ENCODE data around the gene ZBTB32.

The ZBTB32 gene

DNA sequence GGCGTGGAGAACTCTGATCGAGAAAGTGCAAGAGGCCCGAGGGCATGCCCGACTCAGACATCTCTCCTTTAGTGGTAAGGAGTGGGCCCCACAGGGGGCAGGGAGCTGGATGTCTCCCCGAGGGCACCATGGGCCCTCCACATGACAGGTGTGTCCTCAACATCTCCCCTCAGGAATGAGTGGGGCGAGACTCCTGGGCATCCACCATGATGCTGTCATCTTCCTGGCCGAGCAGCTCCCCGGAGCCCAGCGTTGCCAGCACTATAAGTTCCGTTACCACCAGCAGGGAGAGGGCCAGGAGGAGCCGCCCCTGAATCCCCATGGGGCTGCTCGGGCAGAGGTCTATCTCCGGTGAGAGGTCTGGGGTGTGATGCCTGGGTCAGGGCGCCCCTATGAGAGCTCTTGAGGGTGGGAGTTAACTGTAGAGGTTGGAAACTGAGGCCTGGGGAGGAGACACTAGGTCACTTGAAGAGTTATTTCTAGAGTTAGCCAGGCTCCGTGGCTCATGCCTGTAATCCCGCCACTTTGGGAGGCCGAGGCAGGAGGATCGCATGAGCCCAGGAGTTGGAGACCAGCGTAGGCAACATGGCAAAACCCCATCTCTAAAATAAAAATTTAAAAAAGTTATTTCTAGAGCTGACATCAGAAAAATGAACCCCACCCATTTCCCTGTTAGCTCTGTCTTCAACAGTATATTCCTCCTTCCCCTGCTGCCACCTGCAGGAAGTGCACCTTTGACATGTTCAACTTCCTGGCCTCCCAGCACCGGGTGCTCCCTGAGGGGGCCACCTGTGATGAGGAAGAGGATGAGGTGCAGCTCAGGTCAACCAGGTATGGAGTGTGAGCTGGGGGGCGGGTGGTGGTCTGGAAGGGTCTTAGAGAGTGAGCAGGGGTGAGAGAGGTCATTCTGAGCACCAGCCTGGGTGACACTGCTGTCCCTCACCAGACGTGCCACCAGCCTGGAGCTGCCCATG, 32.8 kb downstream of the ZBTB32 start:
- in situ Hi-C loops (cut with MboI; ENCODE audit: low sequenced_read_pairs), result no loop called here

DNA sequence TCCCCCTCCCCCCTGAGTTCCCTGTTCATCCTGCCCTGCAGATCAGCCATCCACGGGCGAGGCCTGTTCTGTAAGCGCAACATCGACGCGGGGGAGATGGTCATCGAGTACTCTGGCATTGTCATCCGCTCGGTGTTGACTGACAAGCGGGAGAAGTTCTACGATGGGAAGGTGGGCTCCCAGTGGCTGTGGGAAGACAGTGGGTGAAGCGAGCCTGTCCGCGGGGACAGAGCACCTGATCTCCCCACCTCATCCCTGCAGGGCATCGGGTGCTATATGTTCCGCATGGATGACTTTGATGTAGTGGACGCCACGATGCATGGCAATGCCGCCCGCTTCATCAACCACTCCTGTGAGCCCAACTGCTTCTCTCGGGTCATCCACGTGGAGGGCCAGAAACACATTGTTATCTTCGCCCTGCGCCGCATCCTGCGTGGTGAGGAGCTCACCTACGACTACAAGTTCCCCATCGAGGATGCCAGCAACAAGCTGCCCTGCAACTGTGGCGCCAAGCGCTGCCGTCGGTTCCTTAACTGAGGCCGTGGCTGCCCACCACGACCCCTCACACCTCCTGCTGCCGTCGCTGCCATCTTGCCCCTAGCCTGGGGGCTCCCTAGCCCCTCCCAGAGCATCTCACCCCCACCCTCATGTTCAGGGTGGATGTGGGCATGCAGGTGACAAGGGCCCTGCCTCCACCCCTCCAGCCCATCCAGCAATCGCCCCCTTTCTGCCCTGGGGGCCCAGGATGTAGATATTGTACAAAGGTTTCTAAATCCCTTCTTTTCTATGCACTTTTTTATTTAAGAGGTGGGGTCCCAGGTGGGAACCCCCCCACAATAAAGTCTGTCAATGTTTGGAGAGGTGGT, 33.9 kb downstream of the ZBTB32 start:
- in situ Hi-C loops (cut with MboI; ENCODE audit: low sequenced_read_pairs), result no loop called here

DNA sequence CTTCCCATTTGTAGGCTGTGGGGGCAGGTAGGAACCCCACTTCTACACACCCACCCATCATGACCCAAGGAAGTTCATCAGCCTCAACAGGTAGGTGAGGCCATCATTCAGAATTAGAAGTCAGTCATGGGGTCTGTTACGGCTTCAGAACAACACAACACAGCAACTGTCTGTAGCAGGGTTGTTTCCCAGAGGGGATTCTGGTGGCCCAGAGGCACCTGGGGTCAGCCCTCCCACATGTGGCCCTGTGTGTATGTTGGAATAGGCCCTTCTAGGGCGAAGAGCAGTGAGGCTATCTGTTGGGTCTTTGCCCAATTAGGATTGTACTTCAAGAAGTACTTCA, 34.5 kb downstream of the ZBTB32 start:
- in situ Hi-C loops (cut with MboI; ENCODE audit: low sequenced_read_pairs), result no loop called here

DNA sequence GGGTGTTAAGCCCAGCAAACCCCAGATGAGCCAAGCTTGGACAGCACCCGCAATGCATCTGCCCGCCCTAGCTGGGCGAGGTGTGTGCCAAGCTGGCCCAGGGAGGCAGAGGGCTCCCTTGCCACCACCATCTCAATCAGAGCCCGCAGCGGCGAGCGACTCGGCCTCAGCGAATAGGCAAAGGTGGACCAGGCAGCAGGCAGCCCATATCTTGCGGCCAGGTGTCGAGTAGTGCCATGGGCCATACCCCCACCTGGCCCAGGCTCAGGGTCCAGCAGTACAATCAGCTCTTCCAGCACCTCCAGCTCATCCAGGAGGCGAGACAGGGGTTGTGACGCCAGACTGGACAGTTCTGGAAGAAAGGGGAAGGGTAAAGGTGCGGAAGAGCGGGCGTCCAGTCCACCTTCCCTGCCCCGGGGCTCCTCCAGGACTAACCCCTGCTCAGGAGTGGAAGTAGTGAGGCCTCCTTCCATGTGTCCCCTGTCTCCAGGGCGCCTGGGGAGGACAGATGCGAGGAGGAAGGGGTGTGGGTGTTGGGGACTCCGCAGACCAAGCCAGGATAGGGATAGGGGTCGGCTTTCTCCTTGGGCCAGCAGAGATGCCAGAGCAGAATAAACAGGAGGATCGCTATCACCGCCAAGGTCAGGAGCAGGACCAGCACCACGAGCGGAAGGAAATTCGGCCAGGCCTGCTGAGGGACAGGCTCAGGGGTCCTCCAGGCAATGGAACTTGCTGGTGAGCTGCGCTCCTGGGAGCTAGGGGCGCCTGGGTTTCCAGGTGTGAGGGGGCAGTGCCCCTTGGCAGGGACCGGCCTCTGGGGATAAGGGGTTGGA, 35.1 kb downstream of the ZBTB32 start:
- in situ Hi-C loops (cut with MboI; ENCODE audit: low sequenced_read_pairs), result no loop called here

DNA sequence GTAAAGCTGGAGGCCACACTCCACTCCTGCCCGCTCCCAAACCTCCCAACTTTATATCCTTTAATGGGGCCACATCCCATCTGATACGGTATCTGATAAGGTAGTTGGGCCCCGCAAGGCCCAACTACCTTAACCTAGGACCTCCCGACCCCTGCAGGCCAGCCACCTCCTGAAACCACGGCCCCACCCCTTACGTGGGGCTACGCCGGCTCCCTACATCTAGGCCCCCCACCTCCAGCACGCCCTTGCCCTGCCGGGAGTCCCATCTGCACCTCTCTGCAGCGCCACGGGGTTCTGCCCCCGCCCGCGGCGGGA, 35.7 kb downstream of the ZBTB32 start:
- in situ Hi-C loops (cut with MboI; ENCODE audit: low sequenced_read_pairs), result no loop called here

DNA sequence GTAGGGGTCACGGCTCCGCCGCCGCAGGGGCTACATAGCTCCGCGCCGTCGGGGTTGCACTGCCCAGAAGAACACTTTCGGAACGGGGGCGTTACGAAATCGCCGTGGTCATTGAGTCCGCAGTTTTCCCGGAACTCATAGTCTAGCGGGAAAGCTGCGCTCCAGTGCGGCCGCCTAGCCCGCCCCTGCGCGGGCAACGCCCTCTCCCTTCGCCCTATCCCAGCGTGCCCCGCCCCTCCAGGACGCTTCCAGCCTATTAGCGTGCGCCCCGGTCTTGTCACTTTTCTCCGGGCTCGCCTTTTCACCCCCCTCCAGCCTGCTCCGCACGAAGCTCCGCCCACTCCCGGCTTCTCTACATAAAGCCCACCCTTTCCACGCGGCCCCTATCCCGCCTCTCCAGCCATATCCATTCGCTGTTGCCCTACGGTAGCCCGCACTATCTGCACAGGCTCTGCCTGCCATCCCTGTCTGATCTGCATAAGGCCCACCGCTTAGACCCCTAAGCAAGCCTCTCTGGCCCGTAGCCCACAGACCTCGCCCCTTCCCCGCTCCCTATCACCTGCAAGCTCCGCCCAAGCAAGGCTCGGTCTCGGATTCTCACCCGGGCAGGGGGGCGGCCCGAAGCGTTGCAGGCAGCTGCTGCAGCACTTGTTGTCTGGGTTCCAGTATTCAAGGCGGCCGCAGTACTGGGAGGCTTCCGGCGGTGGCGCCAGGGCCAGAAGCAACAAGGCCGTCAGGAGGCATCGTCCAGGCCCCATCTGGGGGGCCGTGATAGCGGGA, 36.3 kb downstream of the ZBTB32 start:
- in situ Hi-C loops (cut with MboI; ENCODE audit: low sequenced_read_pairs), result no loop called here

DNA sequence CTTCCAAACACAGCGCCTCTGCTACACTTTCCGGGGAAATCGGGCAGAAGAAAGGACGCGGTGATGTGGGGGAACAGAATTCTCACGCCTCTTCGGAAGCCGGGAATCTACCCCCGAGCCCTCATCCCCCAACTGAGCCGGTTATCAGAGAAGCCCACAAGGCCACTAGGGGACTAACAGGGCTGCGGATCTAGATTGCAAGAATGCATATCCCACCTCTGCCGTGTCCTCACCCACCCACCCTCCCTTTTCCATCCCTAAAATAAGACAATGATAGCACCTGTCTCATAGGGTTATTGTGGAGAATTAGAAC, 36.8 kb downstream of the ZBTB32 start:
- in situ Hi-C loops (cut with MboI; ENCODE audit: low sequenced_read_pairs), result no loop called here

DNA sequence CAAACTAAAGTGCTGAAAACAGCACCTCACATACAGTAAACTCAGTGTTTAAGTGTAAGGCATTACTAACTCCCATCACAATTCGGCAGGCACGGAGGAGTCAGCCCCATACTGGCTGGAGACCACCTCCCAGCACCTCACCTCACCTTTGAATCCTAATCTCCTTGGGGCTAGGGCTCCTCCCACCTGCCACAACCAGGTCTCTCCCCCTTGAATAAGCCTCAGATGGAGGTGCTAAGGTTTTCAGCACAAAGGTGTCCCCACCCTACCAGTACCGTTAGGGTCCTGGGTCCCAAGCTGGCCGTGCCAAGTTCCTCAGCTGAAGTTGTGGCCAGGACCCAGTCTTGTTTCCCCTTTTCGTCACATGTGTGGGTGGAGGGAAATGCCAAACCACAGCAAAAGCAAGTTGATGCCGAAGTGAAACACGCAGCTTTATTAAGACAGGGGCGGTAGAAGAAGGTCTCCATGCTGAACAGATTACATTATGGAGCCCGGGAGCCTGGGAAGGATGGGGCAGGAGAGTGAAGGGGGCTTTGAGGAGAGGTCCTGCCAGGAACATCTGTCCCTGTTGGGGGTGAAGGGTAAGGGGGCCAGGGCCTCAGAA, 37.9 kb downstream of the ZBTB32 start, which contains the start of gene IGFLR1:
Gene IGFLR1, minus strand, starts transcription at position 332 of the 604 bp plus-strand sequence. CDS start 1,272 bp downstream, outside the sequence.
- in situ Hi-C loops (cut with MboI; ENCODE audit: low sequenced_read_pairs), result no loop called here

DNA sequence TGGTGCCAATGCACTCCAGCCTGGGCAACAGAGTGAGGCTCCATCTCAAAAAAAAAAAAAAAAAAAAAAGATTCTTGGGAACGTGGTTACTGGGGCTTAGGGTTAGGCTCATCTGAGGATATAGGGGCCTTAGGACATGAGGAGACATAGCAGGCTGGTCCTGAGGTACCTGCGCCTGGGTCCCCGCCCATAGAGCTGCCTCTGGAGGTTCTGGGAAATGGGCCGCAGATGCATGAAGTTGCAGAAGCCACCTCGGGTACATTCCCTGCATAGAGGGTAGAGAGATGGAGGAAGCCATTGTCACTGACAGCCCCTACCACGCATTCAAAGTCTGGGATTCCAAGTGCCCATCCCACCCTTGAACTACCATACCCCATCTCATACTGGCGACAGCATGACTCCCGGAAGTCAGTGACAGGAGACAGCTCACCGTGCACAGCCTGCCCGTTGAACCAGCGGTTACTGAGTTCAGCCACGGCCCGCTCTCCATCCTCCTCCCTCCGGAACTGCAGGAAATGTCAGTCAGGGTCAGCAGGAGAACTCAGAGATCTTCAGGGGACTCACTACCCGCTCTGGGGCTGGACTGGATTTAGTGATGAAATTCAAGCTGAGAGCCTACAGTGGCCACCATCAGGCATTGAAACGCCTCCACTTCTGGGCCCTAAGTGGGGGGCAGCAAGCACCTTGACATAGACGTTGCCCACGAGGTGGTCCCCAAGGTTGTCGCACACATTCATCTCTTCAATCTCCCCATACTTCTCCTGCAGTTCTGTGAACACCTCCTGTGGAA, 39.5 kb downstream of the ZBTB32 start:
- in situ Hi-C loops (cut with MboI; ENCODE audit: low sequenced_read_pairs), result no loop called here

DNA sequence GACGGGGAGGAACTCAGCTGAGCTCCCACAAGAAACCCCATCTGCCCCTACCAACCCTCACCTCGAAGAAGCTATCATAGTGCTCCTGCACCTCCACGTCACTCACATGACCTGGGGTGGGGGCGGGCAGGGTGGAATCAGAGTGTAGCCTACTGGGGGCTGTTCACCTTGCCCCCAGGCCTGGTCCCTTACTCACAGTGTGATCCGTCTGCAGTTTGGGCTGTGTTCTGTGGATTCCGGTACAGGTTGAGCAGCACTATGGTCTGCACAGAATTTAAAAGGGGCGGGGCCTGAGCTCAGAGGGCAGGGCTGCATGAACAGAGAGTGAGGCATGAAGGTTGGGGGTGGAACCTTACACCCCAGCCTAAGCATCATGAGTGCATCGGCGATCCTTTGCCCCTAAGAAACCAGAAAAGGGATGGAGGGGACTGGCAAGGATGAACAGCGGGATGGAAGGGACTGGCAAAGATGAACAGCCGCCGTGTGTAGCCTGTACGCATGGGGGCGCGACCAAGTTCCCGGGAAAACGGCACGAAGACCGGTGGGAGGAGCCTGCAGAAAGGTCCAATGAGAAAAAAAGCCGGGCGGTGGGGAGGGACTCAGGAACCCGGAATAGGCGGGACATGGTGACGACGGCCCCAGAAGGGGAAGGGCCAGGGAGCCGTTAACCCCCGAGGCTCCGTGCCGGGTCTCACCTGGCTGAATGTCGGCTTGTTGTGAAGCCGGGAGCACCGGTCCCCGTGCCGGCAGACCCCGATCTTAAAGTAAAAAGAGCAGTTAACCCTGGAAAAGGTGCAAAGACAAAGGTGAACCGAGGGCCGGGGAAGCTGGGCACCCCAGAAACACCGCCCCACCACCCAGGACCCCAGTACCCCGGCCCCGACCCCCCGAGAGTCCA, 40.3 kb downstream of the ZBTB32 start:
- in situ Hi-C loops (cut with MboI; ENCODE audit: low sequenced_read_pairs), result no loop called here

DNA sequence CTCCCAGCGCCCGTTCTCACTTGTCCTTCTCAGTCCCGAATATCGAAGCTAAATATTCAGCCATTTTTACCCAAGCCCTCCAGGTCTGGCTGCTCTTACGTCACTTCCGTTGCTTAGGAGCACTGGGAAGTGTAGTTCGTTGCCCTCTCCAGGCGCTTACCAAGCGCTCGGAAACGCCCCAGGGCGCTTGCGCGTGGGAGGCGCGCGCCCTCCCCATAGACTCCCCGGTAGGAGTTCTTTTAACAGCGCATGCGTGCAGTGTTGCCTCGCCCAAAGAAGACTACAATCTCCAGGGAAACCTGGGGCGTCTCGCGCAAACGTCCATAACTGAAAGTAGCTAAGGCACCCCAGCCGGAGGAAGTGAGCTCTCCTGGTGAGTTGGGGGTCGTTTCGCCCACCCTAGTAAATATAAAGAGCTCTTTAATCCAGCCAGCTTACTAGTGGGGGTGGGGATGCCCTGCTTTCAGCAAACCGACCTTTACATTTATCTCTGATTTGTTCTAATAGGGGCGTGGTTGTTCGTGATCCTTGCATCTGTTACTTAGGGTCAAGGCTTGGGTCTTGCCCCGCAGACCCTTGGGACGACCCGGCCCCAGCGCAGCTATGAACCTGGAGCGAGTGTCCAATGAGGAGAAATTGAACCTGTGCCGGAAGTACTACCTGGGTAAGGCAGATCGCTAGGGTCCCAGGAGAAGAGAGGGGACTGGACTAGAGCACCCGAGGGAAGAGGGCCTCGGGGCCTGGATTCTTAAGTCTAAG, 41.1 kb downstream of the ZBTB32 start, which contains the start of the genes PSENEN and U2AF1L4:
Gene PSENEN, plus strand, starts transcription at position 324 of the 759 bp plus-strand sequence. Its CDS starts 280 bp downstream, at position 604.
Gene U2AF1L4, minus strand, starts transcription at position 91 of the 759 bp plus-strand sequence. Its CDS starts 27 bp downstream, at position 64.
- in situ Hi-C loops (cut with MboI; ENCODE audit: low sequenced_read_pairs), result no loop called here

DNA sequence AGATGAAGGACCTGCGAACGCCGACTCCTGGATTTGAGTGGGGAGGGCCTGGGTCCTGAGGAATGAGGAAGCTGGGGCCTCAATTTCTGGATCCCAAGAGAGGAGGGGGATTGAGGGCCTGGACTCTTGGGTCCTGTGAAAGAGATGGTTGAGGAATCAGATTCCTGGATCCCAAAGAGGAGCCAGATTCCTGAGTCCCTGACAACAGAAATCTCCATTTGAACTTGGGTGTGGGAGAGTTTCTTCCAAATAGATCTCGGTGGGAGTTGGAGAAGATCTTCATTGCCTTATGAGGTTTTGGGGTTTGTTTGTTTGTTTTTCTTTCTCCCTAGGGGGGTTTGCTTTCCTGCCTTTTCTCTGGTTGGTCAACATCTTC, 41.7 kb downstream of the ZBTB32 start:
- in situ Hi-C loops (cut with MboI; ENCODE audit: low sequenced_read_pairs), result no loop called here

DNA sequence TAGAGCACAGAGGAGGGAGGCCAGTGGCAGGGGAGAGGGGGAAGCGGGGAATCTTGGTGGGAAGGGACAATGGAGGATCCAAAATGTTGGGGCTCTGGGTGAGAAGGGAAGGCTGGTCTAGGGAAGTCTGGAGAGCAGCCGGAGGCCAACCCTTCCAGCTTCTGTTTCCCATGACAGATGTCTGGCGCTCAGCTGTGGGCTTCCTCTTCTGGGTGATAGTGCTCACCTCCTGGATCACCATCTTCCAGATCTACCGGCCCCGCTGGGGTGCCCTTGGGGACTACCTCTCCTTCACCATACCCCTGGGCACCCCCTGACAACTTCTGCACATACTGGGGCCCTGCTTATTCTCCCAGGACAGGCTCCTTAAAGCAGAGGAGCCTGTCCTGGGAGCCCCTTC, 42.2 kb downstream of the ZBTB32 start:
- in situ Hi-C loops (cut with MboI; ENCODE audit: low sequenced_read_pairs), result no loop called here

DNA sequence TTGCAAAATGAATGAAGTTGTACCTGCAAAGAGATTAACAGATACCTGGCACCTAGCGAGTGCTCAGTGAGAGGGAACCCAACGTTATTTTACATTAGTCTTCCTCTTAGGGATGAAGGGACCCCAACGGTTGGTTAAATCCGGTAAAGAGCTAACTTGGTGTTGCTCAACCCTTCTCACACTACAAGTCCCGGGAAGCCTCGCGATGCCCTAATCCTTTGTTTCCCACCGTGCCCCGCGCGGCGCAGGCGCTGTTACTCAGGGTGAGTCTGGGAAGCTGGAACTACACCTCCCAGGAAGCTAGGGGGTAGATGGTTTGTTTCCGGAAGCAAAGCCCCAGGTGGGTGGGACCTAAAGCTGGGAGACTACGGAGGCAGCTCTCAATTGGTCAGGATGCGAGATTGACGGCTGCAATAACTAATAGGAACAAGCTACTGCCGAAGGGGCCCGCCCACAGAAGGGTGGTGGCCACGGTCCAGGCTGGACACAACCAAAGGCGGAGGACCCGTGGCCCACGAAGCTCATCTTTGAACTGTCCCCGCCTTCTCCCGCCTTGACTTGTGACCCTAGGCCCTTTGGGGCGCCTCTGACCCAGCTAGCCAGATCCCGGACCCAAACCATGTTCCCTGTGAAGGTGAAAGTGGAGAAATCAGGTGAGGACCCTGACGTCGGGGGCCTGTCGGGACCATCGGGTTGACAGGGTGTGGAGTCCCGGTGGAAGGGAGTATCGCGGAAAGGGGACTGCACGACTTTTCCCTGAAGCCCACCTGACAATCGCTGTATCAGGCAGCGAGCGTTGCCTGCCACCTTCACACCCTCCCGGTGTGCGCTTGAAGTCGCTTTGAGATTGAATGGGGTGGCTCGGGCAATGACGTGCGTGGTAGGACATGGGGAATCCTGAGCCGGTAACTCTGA, 44.0 kb downstream of the ZBTB32 start, which contains the start of gene LIN37:
Gene LIN37, plus strand, starts transcription at position 471 of the 915 bp plus-strand sequence. Its CDS starts 149 bp downstream, at position 620.
- in situ Hi-C loops (cut with MboI; ENCODE audit: low sequenced_read_pairs), result no loop called here

DNA sequence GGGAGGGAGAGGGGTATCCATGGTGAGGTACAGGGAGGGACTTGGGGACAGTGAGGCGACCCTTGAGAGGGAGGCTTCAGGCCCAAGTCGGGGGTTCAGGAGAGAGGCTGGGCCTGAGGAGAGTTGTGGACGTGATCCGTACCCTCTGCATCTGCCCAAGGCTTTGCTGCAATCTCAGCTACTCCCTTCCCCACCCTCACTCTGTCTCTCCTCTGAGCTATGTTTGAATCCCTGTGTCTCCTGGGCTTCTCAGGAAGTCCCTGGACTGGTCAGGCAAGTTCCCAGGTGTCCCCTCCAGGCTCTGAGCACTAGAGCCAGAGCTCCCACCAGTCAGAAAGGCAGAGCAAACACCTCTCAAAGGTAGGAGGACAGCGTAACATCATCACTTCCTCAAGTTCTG, 45.8 kb downstream of the ZBTB32 start:
- in situ Hi-C loops (cut with MboI; ENCODE audit: low sequenced_read_pairs), result no loop called here
